ENCODE measurements around the gene KBTBD13. TPM values are rescaled to one million over a fixed set of nuclear protein-coding genes. Genes with fewer than 3 reads are reported as not detected.

Gene KBTBD13
- total RNA-seq, 2 donors from 2014 or later: 0.63 to 3.1 TPM

DNA sequence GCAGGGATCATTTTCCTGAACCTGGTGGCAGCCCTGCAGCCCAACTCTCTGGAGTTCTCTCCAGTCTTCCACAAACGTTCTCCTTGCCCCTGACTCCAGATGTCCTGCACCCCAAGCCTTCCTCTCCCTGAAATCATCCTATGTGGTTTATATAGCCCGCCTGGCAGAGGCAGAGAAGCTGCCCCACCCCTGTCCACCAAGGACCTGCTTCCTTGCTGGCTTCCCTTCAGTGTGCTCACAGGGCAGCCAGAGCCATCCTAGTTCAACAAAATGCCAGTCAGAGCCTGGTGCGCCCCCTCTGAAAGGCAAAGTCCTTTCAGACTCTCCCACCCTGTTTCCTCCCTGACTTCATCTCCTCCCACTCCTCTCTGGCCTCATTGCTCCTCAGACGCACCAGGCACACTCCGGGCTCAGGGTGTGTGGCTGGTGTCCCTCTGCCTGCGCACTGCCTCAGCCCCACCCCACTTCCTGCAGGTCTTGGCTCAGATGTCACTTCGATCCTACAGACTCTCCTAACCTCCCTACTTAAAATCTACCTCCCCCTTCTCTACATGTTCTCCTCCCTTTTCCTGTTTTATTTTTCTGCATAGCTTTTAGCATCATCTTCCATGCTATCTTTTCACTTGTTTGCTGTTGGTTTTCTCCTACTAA is 5.9 kb downstream of the KBTBD13 start:
- DNase-seq (ENCODE audit: low spot score) (no peak), ATAC-seq (ENCODE audit: insufficient number of reproducible peaks, low FRiP score, low read depth) (no peak)
- Histone ChIP-seq H3K4me1 (ENCODE audit: control insufficient read depth in 1 of 2, low read depth in 2 of 2) (peaks cover 54 to 100% of the 10 kb centered on the region in 2 donors), H3K36me3 (no peaks in the 10 kb centered on the region), H3K9me3 (no peaks in the 10 kb centered on the region), H3K27me3 (replicated peaks; ENCODE audit: insufficient read depth) (no peaks in the 10 kb centered on the region), H3K4me3 (no peak overlapping the region), H3K27ac (peak overlapping the region; percentile 96 to 99)
- TF ChIP-seq, protein P1, sequence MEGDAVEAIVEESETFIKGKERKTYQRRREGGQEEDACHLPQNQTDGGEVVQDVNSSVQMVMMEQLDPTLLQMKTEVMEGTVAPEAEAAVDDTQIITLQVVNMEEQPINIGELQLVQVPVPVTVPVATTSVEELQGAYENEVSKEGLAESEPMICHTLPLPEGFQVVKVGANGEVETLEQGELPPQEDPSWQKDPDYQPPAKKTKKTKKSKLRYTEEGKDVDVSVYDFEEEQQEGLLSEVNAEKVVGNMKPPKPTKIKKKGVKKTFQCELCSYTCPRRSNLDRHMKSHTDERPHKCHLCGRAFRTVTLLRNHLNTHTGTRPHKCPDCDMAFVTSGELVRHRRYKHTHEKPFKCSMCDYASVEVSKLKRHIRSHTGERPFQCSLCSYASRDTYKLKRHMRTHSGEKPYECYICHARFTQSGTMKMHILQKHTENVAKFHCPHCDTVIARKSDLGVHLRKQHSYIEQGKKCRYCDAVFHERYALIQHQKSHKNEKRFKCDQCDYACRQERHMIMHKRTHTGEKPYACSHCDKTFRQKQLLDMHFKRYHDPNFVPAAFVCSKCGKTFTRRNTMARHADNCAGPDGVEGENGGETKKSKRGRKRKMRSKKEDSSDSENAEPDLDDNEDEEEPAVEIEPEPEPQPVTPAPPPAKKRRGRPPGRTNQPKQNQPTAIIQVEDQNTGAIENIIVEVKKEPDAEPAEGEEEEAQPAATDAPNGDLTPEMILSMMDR (IDR thresholded peaks at IDR 0.05): no peak

DNA sequence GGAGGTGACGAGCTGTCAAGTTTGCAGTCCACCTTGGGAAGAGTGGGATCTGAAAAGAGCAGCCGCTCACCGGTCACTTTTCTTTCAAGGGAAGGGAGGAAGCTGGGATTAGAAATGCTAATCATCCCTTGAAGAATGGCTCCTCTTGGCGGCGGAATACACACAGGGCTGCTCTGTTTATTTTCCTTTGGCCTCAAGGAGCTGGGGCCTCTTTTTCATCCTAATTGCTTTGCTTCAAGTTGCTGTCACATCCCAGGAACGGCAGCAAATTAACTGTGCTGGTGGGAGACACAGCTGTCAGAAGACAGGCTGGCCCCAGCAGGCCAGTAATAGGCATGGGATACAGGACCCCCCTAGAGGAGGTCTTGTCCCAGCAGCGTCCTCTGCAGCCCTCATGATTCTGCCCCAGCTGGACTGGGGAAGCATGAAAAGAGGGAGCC is 6.7 kb downstream of the KBTBD13 start:
- Histone ChIP-seq H3K27me3 (replicated peaks; ENCODE audit: insufficient read depth) (no peaks in the 10 kb centered on the region), H3K9me3 (no peaks in the 10 kb centered on the region), H3K4me1 (ENCODE audit: control insufficient read depth in 1 of 2, low read depth in 2 of 2) (peaks cover 54 to 97% of the 10 kb centered on the region in 2 donors), H3K27ac (peak overlapping the region; percentile 96 to 99), H3K4me3 (no peak overlapping the region), H3K36me3 (no peaks in the 10 kb centered on the region)
- TF ChIP-seq, protein P1 (IDR thresholded peaks at IDR 0.05): peak; percentile 36
- DNase-seq (ENCODE audit: low spot score): no peak
- ATAC-seq (ENCODE audit: insufficient number of reproducible peaks, low FRiP score, low read depth): no peak

DNA sequence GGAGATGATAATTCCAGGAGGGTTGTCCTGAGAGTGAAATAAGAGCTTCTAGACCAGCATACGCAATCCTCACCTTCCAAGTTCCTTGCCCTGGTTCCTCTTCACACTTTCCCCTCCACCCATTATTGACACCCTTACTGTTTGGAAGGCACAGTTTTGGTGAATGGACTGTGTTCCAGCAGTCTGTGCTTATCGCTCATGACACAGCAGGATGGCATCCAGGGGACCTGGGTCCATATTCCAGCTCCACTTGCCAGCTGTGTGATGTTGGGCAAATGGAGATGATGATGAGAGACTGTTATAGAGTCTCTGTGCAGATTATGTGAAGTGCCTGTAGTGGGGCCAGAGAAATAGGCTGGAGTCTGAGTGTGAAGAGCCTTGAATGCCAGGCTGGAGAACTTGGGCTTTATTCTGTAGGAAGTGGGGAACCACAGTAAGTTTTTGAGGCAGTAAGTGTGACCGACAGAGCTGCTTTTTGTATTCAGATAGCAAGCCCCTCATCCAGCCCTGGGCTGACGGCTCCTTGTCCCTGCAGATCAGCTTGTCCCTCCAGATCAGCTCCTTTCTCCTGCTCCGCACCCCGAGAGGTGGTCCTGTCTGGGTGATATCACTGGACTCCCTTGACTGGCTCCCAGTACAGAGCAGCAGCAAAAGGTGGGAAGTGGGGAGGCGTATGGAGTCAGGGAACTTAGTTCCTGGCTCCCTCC is 8.1 kb downstream of the KBTBD13 start:
- no peaks in the 10 kb centered on the region for H3K9me3 ChIP-seq
- H3K4me3 ChIP-seq: no peak overlapping the region
- DNase-seq (ENCODE audit: low spot score): no peak
- no peak for ATAC-seq (ENCODE audit: insufficient number of reproducible peaks, low FRiP score, low read depth)
- H3K27me3 ChIP-seq (replicated peaks; ENCODE audit: insufficient read depth): no peaks in the 10 kb centered on the region
- no peaks in the 10 kb centered on the region for H3K36me3 ChIP-seq
- peak overlapping the region; percentile 96 to 99 for H3K27ac ChIP-seq
- peaks cover 67 to 96% of the 10 kb centered on the region in 2 donors for H3K4me1 ChIP-seq (ENCODE audit: control insufficient read depth in 1 of 2, low read depth in 2 of 2)
- TF ChIP-seq, protein P1 (IDR thresholded peaks at IDR 0.05): no peak

DNA sequence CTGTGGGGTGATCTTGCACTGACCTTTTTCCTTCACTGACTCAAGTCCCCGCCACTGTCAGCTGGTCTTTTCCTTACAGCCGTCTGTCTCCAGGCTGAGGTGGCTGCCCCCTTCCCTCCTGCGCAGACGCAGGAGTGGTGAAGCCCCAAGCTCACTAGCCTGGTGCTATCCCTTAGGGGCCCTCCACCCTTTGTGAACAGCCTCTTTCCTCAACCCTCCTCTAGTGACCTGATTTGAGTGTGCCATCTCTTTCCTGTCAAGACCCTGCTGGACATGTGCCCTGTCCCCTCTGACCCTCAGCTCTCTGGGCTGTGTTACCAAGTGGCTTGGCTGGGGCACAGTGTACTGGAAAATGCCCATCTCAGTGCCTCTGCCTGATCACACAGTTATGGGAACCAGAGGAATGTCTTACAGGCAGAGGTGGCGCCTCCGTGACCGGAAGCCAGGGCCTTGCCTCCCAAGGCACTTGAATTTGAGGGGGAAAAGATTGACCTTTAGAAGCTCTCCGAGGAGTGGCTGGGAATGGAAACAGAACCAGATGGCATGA is 8.7 kb downstream of the KBTBD13 start:
- DNase-seq (ENCODE audit: low spot score) (no peak), ATAC-seq (ENCODE audit: insufficient number of reproducible peaks, low FRiP score, low read depth) (no peak)

More for the DNA sequence above, 8.7 kb downstream of the KBTBD13 start:
- H3K27ac ChIP-seq: peak overlapping the region; percentile 96 to 99
- H3K4me3 ChIP-seq: no peak overlapping the region
- no peaks in the 10 kb centered on the region for H3K36me3 ChIP-seq
- no peaks in the 10 kb centered on the region for H3K9me3 ChIP-seq
- H3K27me3 ChIP-seq (replicated peaks; ENCODE audit: insufficient read depth): no peaks in the 10 kb centered on the region
- TF ChIP-seq, protein P1 (IDR thresholded peaks at IDR 0.05): no peak
- H3K4me1 ChIP-seq (ENCODE audit: control insufficient read depth in 1 of 2, low read depth in 2 of 2): peaks cover 67 to 96% of the 10 kb centered on the region in 2 donors

Measured in thoracic aorta (tissue), 2 donors.